RWPE2 (cell line): ENCODE data around the gene INPP5E.

Experiments used
- ATAC-seq: fragments of 200-7000 bp; cut with Tn5 transposase; 3 replicates; pipeline ENCODE4 v1.9.1; 2021; ENCODE audit warnings: low read depth
- DNase-seq: peaks from one replicate; pipeline ENCODE4 v3.0.0-alpha.2; 2020; ENCODE audit warnings: low spot score
- H3K27ac ChIP-seq: fragments of 450-650 bp; 2 replicates; pipeline ENCODE4 v1.5.1; 2017; ENCODE audit warnings: mild to moderate bottlenecking; ENCODE audit not compliant: poor library complexity, severe bottlenecking
- H3K27me3 ChIP-seq: fragments of 250-450 bp; sonication (Bioruptor Pico); 2 replicates; pipeline ENCODE4 v1.5.1; 2021; ENCODE audit warnings: mild to moderate bottlenecking, moderate library complexity; ENCODE audit not compliant: insufficient read depth, poor library complexity, severe bottlenecking
- H3K36me3 ChIP-seq: fragments of 250-450 bp; sonication (Bioruptor Pico); 2 replicates; pipeline ENCODE4 v1.5.1; 2020; ENCODE audit warnings: low read depth, mild to moderate bottlenecking, moderate library complexity
- H3K4me1 ChIP-seq: fragments of 250-450 bp; sonication (Bioruptor Pico); 2 replicates; pipeline ENCODE4 v1.5.1; 2021; ENCODE audit warnings: mild to moderate bottlenecking, moderate library complexity; ENCODE audit not compliant: insufficient read depth, poor library complexity, severe bottlenecking
- H3K4me3 ChIP-seq: fragments of 250-450 bp; sonication (Bioruptor Pico); 2 replicates; pipeline ENCODE4 v1.5.1; 2021; ENCODE audit warnings: mild to moderate bottlenecking, moderate library complexity; ENCODE audit not compliant: severe bottlenecking
- H3K9me3 ChIP-seq: fragments of 250-450 bp; sonication (Bioruptor Pico); 2 replicates; pipeline ENCODE4 v1.5.1; 2021; ENCODE audit warnings: mild to moderate bottlenecking, moderate library complexity; ENCODE audit not compliant: severe bottlenecking
- TF ChIP-seq, protein P1 (sequence below): fragments of 450-650 bp; IDR thresholded peaks from one replicate; pipeline ENCODE4 v1.5.1; 2017; ENCODE audit warnings: mild to moderate bottlenecking, moderate library complexity; ENCODE audit not compliant: poor library complexity, severe bottlenecking

The INPP5E gene

DNA sequence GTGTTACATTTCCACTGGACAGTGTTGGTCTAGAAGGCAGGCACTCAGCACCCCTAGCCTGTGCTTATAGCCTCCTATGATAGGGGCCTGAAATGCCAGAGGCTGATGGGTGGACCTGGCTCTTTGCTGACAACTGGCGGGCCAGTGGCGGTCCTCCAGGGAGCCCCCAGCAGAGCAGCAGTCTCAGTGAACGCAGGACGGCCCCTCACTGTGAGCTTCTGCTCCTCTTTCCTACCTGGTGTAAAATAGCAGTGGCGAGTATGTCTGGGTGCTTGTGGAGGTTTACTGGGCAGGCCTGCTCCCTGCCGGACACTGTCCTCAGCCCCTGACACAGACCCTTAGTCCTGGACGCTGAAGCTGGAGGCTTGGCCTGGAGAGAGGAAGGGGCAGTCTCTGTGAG lies 46.5 kb upstream of the INPP5E start:
- Histone ChIP-seq H3K27me3 (no peaks in the 10 kb centered on the region), H3K27ac (no peak overlapping the region), H3K9me3 (no peaks in the 10 kb centered on the region), H3K4me3 (no peak overlapping the region), H3K36me3 (no peaks in the 10 kb centered on the region), H3K4me1 (peaks cover 10% of the 10 kb centered on the region)
- ATAC-seq (no peak), DNase-seq (no peak)
- TF ChIP-seq, protein P1, sequence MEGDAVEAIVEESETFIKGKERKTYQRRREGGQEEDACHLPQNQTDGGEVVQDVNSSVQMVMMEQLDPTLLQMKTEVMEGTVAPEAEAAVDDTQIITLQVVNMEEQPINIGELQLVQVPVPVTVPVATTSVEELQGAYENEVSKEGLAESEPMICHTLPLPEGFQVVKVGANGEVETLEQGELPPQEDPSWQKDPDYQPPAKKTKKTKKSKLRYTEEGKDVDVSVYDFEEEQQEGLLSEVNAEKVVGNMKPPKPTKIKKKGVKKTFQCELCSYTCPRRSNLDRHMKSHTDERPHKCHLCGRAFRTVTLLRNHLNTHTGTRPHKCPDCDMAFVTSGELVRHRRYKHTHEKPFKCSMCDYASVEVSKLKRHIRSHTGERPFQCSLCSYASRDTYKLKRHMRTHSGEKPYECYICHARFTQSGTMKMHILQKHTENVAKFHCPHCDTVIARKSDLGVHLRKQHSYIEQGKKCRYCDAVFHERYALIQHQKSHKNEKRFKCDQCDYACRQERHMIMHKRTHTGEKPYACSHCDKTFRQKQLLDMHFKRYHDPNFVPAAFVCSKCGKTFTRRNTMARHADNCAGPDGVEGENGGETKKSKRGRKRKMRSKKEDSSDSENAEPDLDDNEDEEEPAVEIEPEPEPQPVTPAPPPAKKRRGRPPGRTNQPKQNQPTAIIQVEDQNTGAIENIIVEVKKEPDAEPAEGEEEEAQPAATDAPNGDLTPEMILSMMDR, result no peak

GRCh38 chr9:136485049-136486045 lies 45.7 kb upstream of the INPP5E start:
- Histone ChIP-seq H3K4me3 (no peak overlapping the region), H3K36me3 (peaks cover 2% of the 10 kb centered on the region), H3K27me3 (no peaks in the 10 kb centered on the region), H3K4me1 (peaks cover 10% of the 10 kb centered on the region), H3K27ac (peak overlapping the region; percentile 82), H3K9me3 (no peaks in the 10 kb centered on the region)
- ATAC-seq, result peak; percentile 33
- TF ChIP-seq, protein P1, result peak; percentile 89
- no peak for DNase-seq

- Histone ChIP-seq H3K9me3 (no peaks in the 10 kb centered on the region), H3K36me3 (peaks cover 12% of the 10 kb centered on the region), H3K4me1 (peaks cover 10% of the 10 kb centered on the region), H3K27ac (peak overlapping the region; percentile 82), H3K4me3 (peak overlapping the region; percentile 47), H3K27me3 (no peaks in the 10 kb centered on the region)
- ATAC-seq (peak; percentile 58), DNase-seq (no peak)
- TF ChIP-seq, protein P1, result no peak
These were observed 44.8 kb upstream of the INPP5E start for GRCh38 chr9:136484153-136485048.

DNA sequence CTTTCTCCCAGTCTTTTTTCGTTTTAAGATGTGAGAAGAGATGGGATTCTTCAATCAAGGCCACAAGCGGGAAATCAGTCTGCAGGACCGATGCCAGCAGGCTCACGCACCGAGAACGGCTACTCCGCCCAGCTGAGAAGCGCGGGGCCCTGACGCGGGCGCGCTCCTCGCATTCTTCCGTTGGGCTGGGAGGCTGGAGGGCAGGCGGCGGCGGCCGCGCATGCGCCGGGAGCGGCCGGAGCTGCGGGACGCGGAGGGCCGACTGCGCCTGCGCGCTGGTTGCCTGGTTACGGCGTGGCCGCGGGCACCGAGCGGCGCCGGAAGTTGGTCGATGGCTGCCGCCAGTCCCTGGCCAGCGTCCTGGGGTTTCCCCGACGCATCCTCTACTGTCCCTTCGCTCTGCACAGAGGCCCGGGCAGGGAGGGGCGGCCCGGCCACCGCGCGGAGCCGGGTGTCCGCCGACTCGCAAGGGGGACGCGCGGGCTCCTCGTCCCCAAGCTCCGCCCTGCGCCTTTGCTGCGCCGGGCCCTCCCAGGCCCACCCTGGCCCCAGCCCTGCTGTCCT lies 44.0 kb upstream of the INPP5E start:
- ATAC-seq, result peak; percentile 52
- TF ChIP-seq, protein P1, result no peak
- H3K4me3 ChIP-seq, result peak overlapping the region; percentile 47

More for the DNA sequence above, 44.0 kb upstream of the INPP5E start:
- Histone ChIP-seq H3K4me1 (peaks cover 10% of the 10 kb centered on the region), H3K27me3 (no peaks in the 10 kb centered on the region), H3K9me3 (no peaks in the 10 kb centered on the region), H3K27ac (peak overlapping the region; percentile 82), H3K36me3 (peaks cover 19% of the 10 kb centered on the region)
- peak; percentile 90 for DNase-seq
